Left cardiac atrium (tissue), 4 donors: Measurements from ENCODE around the gene IGSF3. TPM values are rescaled to one million over a fixed set of nuclear protein-coding genes. Genes with fewer than 3 reads are reported as not detected.

Experiments used
- ATAC-seq, 2 donors: fragments of 200-7000 bp; cut with Tn5 transposase; one replicate each; pipeline ENCODE4 v1.9.1; 2020; ENCODE audit warnings: mild to moderate bottlenecking in 2 of 2, moderate library complexity in 2 of 2
- DNase-seq: peaks from one replicate; pipeline ENCODE4 v3.0.0-alpha.2; 2020
- intact Hi-C, 2 donors: fragments of 100-400 bp; cut with DNase I; formaldehyde crosslinking; loops; one replicate each; pipeline versions ENCODE4 v1.14.1 to v1.15.1; 2022 to 2023
- total RNA-seq, 2 donors: library from RNA; stranded (reverse); fragmentation: NEBNext Ultra II Directional; extraction: Animal tissue kit (Norgen Biotek cat#: 25700); gene quantifications; one replicate each; pipeline ENCODE4 v1.2.1, GENCODE V29; 2021
- donor health status: DM: no; HTN: yes; CAD: no.
- donor health status: DM: no; HTN: yes; CAD: no; lungs with severe emphysema.
- donor health status: DM: yes; HTN: yes; CAD: no.
- donor health status: Dilated cardiomyopathy.

The IGSF3 gene
- total RNA-seq, 2 donors from 2014 or later: 14.3 to 15.6 TPM

DNA sequence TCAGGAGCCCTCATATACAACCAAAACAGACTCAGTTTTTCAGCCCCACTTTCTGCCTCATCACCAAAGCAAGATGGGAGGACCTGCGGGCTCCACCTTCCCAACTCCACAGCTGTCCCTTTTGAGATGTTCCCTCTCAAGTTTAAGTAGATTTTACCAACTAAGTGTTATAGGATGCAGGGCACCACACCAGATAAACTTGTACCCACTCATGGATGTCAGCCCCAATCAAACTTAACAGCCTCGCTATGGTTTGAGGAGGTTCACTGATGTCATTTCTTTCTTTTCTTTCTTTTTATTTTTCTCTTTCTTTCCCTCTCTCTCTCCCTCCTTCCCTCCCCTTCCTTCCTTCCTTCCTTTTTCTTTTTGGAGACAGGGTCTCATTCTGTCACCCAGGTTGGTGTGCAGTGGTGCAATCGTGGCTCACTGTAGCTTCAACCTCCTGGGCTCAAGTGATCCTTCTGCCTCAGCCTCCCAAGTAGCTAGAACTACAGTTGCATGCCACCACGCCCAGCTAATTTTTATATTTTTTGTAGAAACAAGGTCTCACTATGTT lies 110.1 kb downstream of the IGSF3 start:
- DNase-seq (no peak), ATAC-seq (no peak)
- intact Hi-C loops: no loop called here

DNA sequence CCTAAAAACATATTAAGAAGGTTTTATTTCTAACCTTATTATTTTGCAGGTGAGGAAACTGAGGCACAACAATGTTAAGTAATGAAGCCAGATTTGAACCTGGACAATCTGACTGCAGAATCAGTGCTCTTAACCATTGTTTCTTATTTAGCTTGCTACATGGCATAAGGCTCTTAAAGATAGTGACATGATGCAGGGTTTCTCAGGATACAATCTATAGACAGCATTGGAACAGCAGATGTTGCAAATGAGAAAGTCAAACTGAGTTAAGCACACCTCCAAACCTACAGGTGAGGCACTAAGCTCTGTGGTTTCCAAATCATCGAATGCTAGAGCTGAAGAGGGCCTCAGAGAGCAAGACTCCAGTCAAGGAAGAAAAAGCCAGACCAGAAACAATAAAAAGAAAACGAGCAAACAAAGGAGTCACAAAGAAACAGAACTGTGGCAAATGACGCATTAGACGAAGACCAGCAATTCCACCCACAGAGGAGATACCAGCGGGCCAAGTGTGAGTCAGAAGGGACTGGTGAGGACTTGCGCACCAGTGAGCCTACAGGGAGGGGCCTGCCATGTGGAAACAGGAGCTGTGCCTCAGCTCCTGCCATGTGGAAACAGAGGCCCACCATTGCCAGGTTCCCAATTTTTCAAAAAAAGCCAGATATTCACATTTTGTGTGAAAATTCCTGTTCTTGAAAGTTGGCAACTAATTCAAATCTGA lies 111.1 kb downstream of the IGSF3 start:
- peak; percentile 82 to 97 for ATAC-seq
- intact Hi-C loops: no loop called here
- DNase-seq: peak; percentile 86

DNA sequence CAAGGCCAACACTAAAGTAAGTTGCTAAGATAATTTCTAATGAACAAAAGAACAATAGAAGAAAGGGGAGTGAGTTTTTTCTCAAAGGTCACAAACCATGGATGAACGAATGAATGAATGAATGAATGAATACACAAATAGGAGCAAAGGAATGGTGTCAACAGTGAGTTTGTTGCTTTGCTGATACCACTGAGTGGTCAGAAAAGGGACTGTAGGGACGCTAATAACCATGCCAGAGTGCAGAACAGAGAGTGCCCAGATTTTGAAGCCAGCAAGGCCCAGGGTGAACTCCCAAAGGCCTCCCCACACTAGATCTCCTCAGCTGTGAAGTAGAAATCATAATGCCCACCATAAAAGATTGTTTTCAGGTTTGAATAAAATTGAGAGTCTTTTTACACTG lies 112.6 kb downstream of the IGSF3 start:
- DNase-seq (no peak), ATAC-seq (peak in 1 of 2 donors; percentile 42)
- intact Hi-C loops: no loop called here

DNA sequence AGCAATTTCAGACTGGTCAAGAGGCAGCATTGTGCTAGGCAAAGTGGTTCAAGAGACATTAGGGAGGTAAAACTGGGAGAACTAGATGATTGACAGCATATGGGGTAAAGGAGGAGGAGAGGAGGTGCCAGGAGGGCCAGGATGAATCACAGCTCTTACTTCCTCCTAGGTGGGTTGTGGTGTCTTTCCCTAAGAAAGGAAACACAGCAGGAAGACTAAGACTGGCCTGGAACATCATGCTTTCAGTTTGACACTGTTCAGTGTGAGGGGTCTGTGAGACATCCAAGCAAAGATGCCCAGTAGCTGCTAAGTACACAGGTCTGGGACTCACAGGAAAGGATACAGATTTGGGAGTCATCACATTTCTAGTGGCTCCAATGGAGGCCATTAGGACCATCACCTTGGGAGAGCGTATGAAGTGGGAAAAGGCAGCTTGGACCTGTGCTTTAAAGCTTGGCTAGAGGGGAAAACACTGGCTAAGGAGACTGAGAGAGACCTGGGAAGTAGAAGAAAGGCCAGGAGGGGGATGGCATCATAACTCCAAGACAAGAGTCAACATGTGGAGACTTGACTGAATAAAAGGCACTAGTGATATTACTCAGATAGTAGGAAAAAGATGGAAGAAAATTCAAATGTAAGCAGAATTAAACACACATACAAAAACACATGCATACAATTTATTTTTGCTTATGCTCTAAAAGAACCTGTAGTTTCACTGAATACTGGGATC lies 114.0 kb downstream of the IGSF3 start:
- intact Hi-C loops: no loop called here
- no peak for ATAC-seq
- DNase-seq: no peak

DNA sequence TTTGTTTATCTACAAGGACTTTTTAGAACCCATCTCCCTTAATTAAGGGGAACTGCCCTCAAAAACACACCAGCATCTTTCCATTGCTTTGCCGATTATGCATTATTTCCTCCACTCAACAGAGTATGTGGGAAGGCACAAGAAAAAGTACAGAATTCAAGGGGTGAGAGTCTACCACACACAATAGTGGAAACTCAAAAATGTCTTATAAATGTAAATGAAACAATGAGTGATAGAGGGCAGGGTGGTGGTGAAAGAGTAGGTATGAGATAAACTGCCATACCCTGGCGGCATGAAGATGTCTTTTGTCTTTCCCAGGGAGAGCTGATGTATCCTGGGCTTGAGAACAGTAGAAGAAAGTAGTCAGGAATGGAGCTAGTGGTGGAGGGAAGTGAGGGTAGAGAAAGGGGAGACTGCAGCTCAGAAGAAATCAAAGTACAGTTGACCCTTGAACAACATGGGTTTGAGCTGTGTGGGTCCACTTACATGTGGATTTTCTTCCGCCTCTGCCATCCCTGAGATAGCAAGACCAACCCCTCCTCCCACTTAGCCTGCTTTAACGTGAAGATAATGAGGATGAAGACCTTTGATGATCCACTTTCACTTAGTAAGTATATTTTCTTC lies 121.1 kb downstream of the IGSF3 start:
- ATAC-seq: no peak
- intact Hi-C loops: no loop called here

DNA sequence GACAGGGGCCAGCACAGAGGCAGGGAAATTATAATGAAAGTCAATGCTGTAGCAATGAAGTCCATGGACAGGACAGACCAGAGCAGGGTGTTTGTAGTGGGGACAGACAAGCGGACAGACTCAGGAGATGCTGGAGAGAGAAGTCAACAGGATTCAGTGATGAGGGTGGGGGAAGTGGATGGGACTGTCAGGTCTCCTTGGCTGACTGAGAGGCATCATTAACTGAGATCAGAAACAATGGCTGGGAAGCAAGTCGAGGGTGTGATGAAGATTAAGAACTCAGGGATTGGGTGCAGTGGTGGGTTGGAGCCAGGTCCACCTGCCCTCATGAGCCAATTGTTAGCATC lies 122.2 kb downstream of the IGSF3 start:
- intact Hi-C loops: no loop called here
- ATAC-seq (no peak), DNase-seq (no peak)

More for the DNA sequence above, 121.1 kb downstream of the IGSF3 start:
- no peak for DNase-seq

DNA sequence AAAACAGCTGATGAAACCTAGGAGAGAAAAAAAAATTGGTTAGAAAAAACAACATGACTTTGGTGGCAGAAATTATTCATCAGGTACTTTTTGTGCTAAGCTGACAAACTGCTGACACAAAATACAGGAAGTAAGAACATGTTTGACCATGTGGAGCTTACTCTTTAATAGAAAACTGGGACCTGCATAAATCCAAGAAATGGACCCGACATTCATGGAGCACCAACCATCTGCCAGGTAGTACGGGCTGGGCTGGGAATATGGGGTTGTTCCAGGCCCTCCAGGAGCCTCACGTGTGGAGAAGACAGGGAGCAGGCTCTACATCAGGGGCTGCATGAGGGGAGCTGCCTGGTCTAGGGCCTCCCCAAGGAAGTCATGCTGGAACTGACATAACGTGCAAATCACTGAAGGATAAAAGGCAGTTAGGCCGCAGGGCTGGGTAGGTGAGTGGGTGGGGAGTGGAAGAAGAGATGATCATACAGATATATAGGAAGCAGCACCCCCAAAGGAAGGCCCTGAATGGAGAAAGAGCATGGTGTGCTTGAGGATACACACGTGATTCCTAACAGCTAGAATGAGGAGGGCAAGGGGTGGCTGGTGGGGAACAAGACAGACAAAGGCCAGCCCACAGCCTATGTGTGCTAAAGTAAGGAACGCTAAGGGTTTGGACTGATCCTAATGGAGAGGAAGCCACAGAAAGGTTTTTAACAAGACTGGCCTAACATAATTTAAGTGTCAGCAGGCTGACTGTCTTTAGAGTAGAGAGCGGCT lies 122.8 kb downstream of the IGSF3 start:
- DNase-seq: no peak
- no peak for ATAC-seq
- intact Hi-C loops: no loop called here

DNA sequence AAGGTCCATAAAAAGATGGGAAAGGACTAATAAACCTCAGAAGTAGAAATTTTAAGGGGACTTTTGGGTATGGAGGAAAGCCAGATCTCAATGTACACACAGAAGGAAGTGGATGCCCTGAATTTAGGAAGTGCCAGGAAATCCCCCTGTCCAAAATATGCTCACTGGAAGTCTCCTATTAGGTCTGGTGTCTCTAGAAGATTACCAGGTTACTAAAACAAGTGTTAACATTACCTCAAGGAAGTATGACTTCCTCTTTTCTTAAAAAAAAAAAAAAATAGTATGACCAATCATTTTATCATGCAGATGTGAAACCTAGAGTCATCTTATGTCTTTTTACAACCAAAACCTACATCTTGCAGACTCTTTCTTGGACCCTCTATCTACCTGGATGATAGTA lies 127.4 kb downstream of the IGSF3 start:
- DNase-seq (no peak), ATAC-seq (no peak)
- intact Hi-C loops: no loop called here

DNA sequence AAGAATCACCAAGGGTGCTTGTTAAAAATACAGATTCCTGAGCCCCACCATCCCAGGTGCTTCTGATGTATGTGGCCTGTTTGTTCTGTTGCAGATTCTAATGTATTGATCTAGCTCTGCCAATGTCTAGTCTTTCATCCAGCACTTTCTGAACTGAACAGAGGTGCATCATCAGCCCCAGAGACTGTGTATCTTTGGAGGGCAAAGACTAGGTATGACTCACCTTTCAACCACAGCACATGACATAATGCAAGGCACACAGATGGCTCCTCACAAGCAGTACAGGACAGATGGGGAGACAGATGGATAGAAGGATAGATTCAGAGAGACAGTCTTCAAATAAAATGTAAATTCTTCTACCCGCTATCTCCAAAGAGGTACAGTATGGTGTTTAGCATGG lies 129.0 kb downstream of the IGSF3 start:
- ATAC-seq: peak in 1 of 2 donors; percentile 43
- DNase-seq: no peak
- intact Hi-C loops: no loop called here

DNA sequence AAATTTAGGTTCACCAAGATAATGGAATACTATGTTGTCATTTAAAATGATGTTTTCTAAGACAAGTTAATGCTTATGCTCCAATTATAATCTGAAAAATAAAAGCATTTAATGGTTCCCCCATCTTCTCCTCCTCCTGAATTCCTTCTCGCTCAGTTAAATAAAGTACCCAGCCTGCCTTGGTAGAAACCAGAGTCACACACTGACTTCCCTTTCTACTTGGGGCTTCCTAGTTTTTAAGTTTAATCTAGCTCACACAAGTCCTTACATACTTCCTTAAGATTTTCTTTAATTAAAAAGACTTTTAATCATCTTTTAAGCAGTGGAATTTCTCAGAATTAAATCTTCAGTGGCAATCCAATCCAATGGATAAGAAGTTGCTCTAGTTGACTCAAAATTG lies 129.6 kb downstream of the IGSF3 start:
- DNase-seq: no peak
- ATAC-seq: no peak
- intact Hi-C loops: no loop called here

DNA sequence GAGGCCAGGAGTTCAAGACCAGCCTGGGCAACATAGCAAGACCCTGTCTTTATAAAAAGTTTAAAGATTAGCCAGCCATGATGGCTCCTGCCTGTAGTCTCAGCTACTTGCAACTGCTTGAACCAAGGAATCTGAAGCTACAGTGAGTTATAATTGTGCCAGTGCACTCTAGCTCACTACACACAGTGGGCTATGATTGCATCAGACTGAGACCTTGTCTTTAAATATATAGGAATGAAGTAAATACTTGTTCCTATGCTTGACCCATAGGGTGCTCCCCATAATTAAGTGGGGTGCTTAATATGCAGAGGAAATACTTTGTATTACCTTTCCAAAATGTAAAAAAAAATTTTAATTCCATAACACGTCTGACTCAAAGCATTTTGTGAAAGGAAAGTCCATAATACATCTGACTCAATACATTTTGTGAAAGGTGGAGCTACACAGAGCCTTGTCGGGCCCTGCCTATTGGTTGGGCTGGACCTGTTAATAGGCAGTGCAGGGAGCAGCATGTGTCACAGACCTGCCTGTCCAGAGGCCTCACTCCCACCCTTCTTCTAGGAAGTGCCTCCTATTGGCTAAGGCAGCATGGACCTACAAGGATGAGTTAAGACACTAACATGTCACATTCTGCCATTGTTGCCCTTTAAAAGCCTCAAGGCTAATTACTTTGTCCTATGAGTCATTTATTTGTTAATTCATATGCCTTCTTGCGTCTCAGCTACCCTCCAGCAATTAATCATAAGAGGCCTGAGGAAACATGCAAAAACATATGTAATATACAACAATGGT lies 130.3 kb downstream of the IGSF3 start:
- intact Hi-C loops: no loop called here
- DNase-seq: no peak
- ATAC-seq: no peak

DNA sequence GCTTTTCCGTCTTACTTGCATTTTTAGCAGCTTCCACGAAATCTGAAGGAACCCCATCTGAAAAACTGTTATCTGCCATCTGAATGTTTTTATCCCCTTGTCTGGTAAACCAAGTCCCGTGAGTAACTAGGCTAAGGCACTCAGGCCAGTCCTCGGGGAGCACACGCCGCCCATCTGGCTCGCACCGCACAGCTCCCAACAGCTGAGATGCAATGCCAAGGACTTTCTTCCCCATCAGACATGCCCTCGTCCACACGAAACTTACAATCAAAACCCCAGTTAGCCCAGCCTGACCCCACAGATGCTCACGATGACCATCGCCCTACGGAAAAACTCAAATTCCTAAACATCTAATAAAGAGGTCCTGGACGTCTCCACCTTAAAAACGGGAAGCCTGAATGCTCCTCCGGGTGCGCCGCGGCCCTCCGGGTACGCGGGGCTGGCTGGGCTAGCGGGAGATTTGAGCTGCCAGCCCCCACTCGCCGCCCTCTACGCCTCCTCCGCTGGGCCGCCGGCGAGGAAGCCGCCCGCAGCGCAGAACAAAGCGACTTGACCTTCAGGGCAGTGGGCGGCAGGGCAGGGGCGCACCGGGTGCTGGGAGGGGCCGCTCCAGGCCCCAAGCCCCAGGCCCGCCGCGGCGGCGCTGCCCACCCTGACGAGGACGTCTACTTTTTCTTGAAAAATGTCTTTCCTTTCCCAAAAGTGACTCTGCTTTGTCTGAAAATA lies 133.4 kb downstream of the IGSF3 start:
- ATAC-seq (no peak), DNase-seq (no peak)
- intact Hi-C loops: no loop called here

DNA sequence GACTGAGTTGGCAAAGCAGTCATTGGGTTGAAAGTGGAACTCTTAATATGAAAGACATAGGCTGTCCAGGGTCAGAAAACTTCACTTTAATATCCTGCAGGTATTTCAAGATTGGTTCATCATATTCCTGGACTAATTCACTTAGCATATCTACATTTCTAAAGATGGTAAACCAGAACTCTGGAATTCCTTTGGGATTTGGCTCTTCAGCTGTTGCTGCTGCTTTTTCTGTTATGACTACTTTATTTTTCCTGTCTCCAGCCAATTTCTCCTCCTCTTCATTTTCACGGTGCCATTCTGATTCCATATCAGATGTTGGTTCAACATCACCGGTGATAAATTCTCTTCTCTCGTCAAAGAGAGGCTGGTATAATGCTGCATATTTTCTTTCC lies 134.1 kb downstream of the IGSF3 start:
- no peak for ATAC-seq
- intact Hi-C loops: no loop called here

DNA sequence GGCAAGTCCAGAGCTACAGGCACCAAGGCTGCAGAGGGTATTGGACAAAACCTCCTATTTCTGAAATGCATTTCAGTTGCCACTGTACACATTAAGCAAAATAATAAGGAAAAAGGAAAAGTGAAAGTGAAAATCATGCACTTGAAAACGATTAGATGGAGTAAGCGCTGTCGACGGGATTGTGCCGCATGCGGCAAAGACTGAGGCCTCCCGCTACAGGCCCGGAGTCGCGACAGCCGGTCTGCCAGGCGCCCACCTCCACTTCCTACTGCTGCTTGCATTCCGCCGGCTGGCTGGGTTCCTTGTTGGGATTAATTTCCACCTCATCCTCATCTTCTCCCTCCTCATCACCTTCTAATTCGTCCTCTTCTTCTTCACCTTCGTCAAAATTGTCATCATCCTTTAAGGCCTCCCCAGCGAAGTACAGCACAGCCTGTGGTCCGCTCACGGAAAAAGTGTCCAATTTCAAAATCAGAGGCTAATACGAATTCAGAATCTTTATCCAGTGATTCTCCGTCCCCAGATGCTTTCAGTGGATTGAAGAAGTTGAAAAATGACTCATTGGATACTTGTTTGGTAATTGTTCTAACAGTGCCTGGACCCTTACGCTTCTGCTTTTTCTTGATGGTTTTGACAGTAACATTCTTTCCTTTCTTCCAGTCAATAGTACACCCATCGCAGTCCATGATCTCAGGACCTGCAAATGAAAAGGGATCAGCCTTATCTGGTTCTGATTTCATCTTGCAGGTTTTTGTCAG lies 134.7 kb downstream of the IGSF3 start:
- DNase-seq: no peak
- intact Hi-C loops: no loop called here

More for the DNA sequence above, 134.1 kb downstream of the IGSF3 start:
- no peak for DNase-seq

DNA sequence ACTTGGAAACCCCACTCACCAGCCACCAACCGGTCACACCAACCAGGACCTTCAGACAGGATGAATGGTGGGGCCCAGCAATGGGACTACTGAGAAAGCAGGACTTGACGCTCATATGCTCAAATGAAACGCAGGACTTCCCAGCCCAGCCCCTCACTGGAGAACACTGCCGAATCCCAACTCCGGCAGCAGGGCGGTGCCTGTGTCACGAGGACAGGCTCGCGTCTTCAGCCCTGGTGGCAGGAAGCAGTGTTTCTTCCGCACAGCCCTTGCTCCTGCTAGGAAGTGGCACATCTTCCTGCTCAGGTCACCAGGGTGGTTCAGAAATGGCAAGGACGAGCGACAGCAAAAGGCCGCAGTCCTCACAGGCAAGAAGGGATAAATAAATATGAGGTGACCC lies 135.6 kb downstream of the IGSF3 start:
- no peak for DNase-seq
- no peak for ATAC-seq
- intact Hi-C loops: no loop called here

More for the DNA sequence above, 134.7 kb downstream of the IGSF3 start:
- ATAC-seq: no peak

DNA sequence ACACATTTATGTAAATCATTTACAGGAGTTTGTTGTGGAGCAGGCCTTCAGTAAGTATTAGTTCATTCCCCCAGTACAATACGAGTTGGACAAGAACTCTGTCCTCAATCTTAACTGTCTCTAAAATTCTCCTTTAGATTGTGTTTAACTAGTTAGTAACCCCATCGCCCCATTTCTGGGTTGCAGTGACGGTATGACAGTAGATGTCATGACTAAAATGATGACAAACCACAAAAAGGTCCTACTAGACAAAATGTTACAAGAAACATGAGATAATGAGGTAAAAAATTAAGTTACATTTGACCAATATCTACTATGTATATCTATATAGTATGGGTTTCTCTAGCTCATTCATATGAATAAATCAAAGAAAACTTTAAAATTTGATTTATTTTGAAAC lies 137.9 kb downstream of the IGSF3 start:
- intact Hi-C loops: no loop called here
- DNase-seq: no peak
- ATAC-seq: no peak

DNA sequence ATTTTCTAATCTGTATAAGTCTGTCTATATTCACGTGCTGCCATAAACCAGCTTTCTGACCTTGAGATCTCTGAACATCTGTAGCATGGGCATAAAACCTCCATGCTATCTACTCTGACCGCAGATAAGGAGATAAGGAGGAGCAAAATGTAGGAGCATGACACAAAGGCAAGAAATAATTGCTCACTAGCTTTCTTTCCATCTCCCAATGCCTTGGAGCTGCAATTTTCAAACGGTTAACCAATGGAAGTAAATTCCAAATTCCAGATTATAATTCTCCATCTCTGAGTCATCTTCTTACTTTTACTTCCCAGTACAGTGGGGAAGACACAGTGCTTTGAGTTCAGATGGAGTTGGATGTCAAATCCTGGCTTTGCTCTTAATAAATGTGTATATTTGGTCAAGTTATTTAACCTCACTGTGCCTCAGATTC lies 138.3 kb downstream of the IGSF3 start:
- ATAC-seq (no peak), DNase-seq (no peak)
- intact Hi-C loops: no loop called here
